ENCODE results near the gene KLHL22.
"Not testable (repeated sequence)": the region's sequence is repeated elsewhere in the genome, so short reads cannot be mapped to it uniquely, and the experiment has no call there.

DNA sequence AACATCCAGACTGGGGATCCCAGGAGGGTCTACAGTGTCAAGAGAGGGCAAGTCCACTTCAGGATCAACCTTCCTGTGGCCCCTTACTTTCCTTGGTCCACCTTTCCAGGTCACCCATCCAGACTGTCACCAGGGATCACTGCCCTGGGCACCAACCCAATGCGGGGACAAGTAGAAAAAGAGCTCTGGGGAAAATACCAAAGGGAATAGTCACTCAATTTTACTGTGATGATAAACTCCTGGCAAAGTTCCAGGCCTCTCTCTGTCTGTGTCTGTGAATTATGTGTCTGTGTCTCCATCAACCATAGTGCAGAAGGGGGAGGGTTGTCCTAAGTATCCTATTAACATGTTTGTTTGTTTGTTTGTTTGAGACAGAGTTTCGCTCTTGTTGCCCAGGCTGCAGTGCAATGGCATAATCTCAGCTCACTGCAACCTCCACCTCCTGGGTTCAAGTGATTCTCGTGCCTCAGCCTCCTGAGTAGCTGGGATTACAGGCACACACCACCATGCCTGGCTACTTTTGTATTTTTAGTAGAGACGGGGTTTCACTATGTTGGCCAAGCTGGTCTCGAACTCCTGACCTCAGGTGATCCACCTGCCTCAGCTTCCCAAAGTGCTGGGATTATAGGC lies 8.8 kb upstream of the KLHL22 start:
- not testable (repeated sequence) for TF ChIP-seq EZH2phosphoT487 (IDR thresholded peaks at IDR 0.05; ENCODE audit: low read depth); CTCF (IDR thresholded peaks at IDR 0.05; ENCODE audit: low read depth, low read length)
